HepG2 (cell line): Measurements from ENCODE around the gene CAMSAP2. TPM values are rescaled to one million over a fixed set of nuclear protein-coding genes. Genes with fewer than 3 reads are reported as not detected.
A peak's percentile ranks its signal among the peaks of the same experiment; 100 is the strongest.

ENCODE experiments used
- BHLHE40 ChIP-seq: IDR thresholded peaks from 2 replicates; pipeline ENCODE4 v1.6.1; 2011; ENCODE audit warnings: low read length, improper control_type of control experiment
- HNF1B ChIP-seq: sonication (generic); formaldehyde crosslinking; IDR thresholded peaks from 2 replicates; pipeline ENCODE4 v1.5.1; 2020; ENCODE audit warnings: mild to moderate bottlenecking, moderate library complexity, missing genetic modification reagents
- KAT7 ChIP-seq: IDR thresholded peaks from 2 replicates; pipeline ENCODE4 v1.6.1; 2018; ENCODE audit warnings: borderline replicate concordance, missing compliant biosample characterization
- KDM1A ChIP-seq: IDR thresholded peaks from 2 replicates; pipeline ENCODE4 v1.6.1; 2016; ENCODE audit warnings: missing compliant biosample characterization
- NAIF1 ChIP-seq: sonication (generic); formaldehyde crosslinking; IDR thresholded peaks from 2 replicates; pipeline ENCODE4 v1.5.0; 2020; ENCODE audit warnings: mild to moderate bottlenecking, missing genetic modification reagents, borderline replicate concordance
- SATB2 ChIP-seq: sonication (generic); formaldehyde crosslinking; IDR thresholded peaks from 2 replicates; pipeline ENCODE4 v1.5.0; 2020; ENCODE audit warnings: missing genetic modification reagents
- SRSF1 ChIP-seq: fragments of 200-400 bp; formaldehyde crosslinking; optimal IDR thresholded peaks from 2 replicates; pipeline ENCODE3; 2017; ENCODE audit warnings: mild to moderate bottlenecking, low read depth, low read length, moderate library complexity
- SSRP1 ChIP-seq: IDR thresholded peaks from 2 replicates; pipeline ENCODE4 v1.6.1; 2016; ENCODE audit warnings: control low read depth
- STAT5B ChIP-seq: sonication (generic); formaldehyde crosslinking; IDR thresholded peaks from 2 replicates; pipeline ENCODE4 v1.4.0; 2020; ENCODE audit warnings: missing genetic modification reagents
- ZFP1 ChIP-seq: IDR thresholded peaks from 2 replicates; pipeline ENCODE4 v1.6.1; 2016
- ZIK1 ChIP-seq: sonication (generic); formaldehyde crosslinking; IDR thresholded peaks from 2 replicates; pipeline ENCODE4 v1.5.0; 2020; ENCODE audit warnings: mild to moderate bottlenecking, low read depth, missing genetic modification reagents, borderline replicate concordance
- ZNF441 ChIP-seq: sonication (generic); formaldehyde crosslinking; IDR thresholded peaks from 2 replicates; pipeline ENCODE4 v1.7.0; 2021; ENCODE audit warnings: missing genetic modification reagents, borderline replicate concordance
- ZNF614 ChIP-seq: IDR thresholded peaks from 2 replicates; pipeline ENCODE4 v1.6.1; 2018; ENCODE audit warnings: missing biosample characterization, missing genetic modification reagents, inconsistent platforms, borderline replicate concordance
- polyA plus RNA-seq, 8 experiments: library from polyadenylated mRNA; depleted of rRNA in 3 of 8; stranded (reverse) in 7 of 8; unstranded in 1 of 8; fragments of >200 nt; fragmentation: Illumina TruSeq in 4 of 8; extraction: Trizol in 4 of 8; gene quantifications; 2 replicates each; pipeline versions ENCODE4 v1.2.1 to v1.2.3, GENCODE V29; 2011 to 2016; ENCODE audit warnings: low read depth in 4 of 8, missing spikeins in 1 of 8, mixed read lengths in 1 of 8; ENCODE audit not compliant: insufficient read depth in 1 of 8
- total RNA-seq, 5 experiments: library from RNA; depleted of rRNA; stranded (reverse); fragments of >200 nt; fragmentation: Illumina TruSeq; extraction: Trizol; gene quantifications; 2 replicates each; pipeline ENCODE4 v1.2.3, GENCODE V29; 2016; ENCODE audit warnings: low read depth in 1 of 5
- TF ChIP-seq, protein P1 (sequence below): sonication (generic); formaldehyde crosslinking; conservative IDR thresholded peaks from 2 replicates; pipeline ENCODE4 v1.4.0; 2020; ENCODE audit warnings: missing genetic modification reagents
- TF ChIP-seq, protein P2 (sequence below): sonication (generic); formaldehyde crosslinking; IDR thresholded peaks from 2 replicates; pipeline ENCODE4 v1.5.0; 2020; ENCODE audit warnings: missing genetic modification reagents
- TF ChIP-seq, protein P3 (sequence below): sonication (generic); formaldehyde crosslinking; IDR thresholded peaks from 2 replicates; pipeline ENCODE4 v1.8.0; 2022; ENCODE audit warnings: mild to moderate bottlenecking, missing genetic modification reagents, moderate library complexity
- TF ChIP-seq, protein P4 (sequence below): sonication (generic); formaldehyde crosslinking; IDR thresholded peaks from 2 replicates; pipeline ENCODE4 v1.4.0; 2020; ENCODE audit warnings: mild to moderate bottlenecking, missing genetic modification reagents

CAMSAP2 gene
- total and polyA plus RNA-seq, 2 of the 13 experiments (the other 11 are each of a cell fraction or from before 2014, with no cell fraction given) = 3.4 to 8.2 TPM

- TF ChIP-seq ZIK1 (CRISPR knock-in tag) (no peak), NAIF1 (CRISPR knock-in tag) (no peak), SSRP1 (no peak), BHLHE40 (peak; percentile 89), SRSF1 (no peak), STAT5B (CRISPR knock-in tag) (no peak), HNF1B (CRISPR knock-in tag) (no peak), KDM1A (peak; percentile 60; the same call in 1 of the 2 replicates), KAT7 (peak; percentile 22; the same call in 1 of the 2 replicates), ZNF614 (CRISPR knock-in tag) (0 out of 2 replicates have a peak, but pooled peaks have one; percentile 17), ZNF441 (CRISPR knock-in tag) (no peak), SATB2 (CRISPR knock-in tag) (no peak), ZFP1 (CRISPR knock-in tag) (no peak)
- TF ChIP-seq, protein P1, sequence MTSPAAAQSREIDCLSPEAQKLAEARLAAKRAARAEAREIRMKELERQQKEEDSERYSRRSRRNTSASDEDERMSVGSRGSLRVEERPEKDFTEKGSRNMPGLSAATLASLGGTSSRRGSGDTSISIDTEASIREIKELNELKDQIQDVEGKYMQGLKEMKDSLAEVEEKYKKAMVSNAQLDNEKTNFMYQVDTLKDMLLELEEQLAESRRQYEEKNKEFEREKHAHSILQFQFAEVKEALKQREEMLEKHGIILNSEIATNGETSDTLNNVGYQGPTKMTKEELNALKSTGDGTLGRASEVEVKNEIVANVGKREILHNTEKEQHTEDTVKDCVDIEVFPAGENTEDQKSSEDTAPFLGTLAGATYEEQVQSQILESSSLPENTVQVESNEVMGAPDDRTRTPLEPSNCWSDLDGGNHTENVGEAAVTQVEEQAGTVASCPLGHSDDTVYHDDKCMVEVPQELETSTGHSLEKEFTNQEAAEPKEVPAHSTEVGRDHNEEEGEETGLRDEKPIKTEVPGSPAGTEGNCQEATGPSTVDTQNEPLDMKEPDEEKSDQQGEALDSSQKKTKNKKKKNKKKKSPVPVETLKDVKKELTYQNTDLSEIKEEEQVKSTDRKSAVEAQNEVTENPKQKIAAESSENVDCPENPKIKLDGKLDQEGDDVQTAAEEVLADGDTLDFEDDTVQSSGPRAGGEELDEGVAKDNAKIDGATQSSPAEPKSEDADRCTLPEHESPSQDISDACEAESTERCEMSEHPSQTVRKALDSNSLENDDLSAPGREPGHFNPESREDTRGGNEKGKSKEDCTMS (CRISPR knock-in tag) = no peak
- TF ChIP-seq, protein P2, sequence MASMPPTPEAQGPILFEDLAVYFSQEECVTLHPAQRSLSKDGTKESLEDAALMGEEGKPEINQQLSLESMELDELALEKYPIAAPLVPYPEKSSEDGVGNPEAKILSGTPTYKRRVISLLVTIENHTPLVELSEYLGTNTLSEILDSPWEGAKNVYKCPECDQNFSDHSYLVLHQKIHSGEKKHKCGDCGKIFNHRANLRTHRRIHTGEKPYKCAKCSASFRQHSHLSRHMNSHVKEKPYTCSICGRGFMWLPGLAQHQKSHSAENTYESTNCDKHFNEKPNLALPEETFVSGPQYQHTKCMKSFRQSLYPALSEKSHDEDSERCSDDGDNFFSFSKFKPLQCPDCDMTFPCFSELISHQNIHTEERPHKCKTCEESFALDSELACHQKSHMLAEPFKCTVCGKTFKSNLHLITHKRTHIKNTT (CRISPR knock-in tag) = no peak
- TF ChIP-seq, protein P3, sequence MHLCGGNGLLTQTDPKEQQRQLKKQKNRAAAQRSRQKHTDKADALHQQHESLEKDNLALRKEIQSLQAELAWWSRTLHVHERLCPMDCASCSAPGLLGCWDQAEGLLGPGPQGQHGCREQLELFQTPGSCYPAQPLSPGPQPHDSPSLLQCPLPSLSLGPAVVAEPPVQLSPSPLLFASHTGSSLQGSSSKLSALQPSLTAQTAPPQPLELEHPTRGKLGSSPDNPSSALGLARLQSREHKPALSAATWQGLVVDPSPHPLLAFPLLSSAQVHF (CRISPR knock-in tag) = no peak
- TF ChIP-seq, protein P4, sequence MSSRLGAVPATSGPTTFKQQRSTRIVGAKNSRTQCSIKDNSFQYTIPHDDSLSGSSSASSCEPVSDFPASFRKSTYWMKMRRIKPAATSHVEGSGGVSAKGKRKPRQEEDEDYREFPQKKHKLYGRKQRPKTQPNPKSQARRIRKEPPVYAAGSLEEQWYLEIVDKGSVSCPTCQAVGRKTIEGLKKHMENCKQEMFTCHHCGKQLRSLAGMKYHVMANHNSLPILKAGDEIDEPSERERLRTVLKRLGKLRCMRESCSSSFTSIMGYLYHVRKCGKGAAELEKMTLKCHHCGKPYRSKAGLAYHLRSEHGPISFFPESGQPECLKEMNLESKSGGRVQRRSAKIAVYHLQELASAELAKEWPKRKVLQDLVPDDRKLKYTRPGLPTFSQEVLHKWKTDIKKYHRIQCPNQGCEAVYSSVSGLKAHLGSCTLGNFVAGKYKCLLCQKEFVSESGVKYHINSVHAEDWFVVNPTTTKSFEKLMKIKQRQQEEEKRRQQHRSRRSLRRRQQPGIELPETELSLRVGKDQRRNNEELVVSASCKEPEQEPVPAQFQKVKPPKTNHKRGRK = no peak
Measured at GRCh38 chr1:200890818-200891773, 152.4 kb downstream of the CAMSAP2 start (continued).
